NCI-H524 (cell line): Measurements from ENCODE around the gene TYSND1.
"Not testable (repeated sequence)": the region's sequence is repeated elsewhere in the genome, so short reads cannot be mapped to it uniquely, and the experiment has no call there.

Experiments used
- DNase-seq, 2 experiments: peaks; one replicate each; lab custom pipeline; 2025; lab: John Stamatoyannopoulos, UW

The TYSND1 gene

GRCh38 chr10:70109064-70109729 lies 37.3 kb downstream of the TYSND1 start:
- peak; percentile 25 to 55 for DNase-seq

- DNase-seq = no peak
These were observed 39.3 kb downstream of the TYSND1 start for GRCh38 chr10:70106958-70107791.

GRCh38 chr10:70101668-70102067 lies 44.8 kb downstream of the TYSND1 start:
- no peak for DNase-seq

- DNase-seq = not testable (repeated sequence)
These were observed 45.4 kb downstream of the TYSND1 start for GRCh38 chr10:70101068-70101562.

GRCh38 chr10:70098271-70098670 lies 48.2 kb downstream of the TYSND1 start:
- no peak for DNase-seq

- no peak for DNase-seq
These were observed 49.0 kb downstream of the TYSND1 start for GRCh38 chr10:70097459-70097858.

GRCh38 chr10:70096705-70097420 lies 49.6 kb downstream of the TYSND1 start:
- no peak for DNase-seq

- no peak for DNase-seq
These were observed 50.3 kb downstream of the TYSND1 start for GRCh38 chr10:70096016-70096704.

- DNase-seq = no peak
These were observed 52.2 kb downstream of the TYSND1 start for GRCh38 chr10:70094250-70094649.

GRCh38 chr10:70093335-70093944 lies 53.1 kb downstream of the TYSND1 start:
- no peak for DNase-seq

- DNase-seq = no peak
These were observed 54.1 kb downstream of the TYSND1 start for GRCh38 chr10:70092389-70092718.

GRCh38 chr10:70090951-70091350 lies 55.5 kb downstream of the TYSND1 start:
- no peak for DNase-seq

- no peak for DNase-seq
These were observed 56.5 kb downstream of the TYSND1 start for GRCh38 chr10:70090013-70090412.

- DNase-seq = no peak
These were observed 58.2 kb downstream of the TYSND1 start for GRCh38 chr10:70088308-70088698.
